Lung (tissue), 12 donors: ENCODE data around the gene NUDT14. TPM values are rescaled to one million over a fixed set of nuclear protein-coding genes. Genes with fewer than 3 reads are reported as not detected.

Source experiments
- ATAC-seq: fragments of 200-7000 bp; cut with Tn5 transposase; one replicate; pipeline ENCODE4 v1.9.1; 2020; ENCODE audit warnings: moderate number of reproducible peaks; ENCODE audit not compliant: insufficient read depth, low FRiP score
- DNase-seq, 3 donors: peaks; one replicate each; pipeline ENCODE4 v3.0.0-alpha.2; 2013 to 2017
- H3K27ac ChIP-seq, 2 donors: one replicate each; pipeline ENCODE4 v1.5.1; 2013; ENCODE audit warnings: mild to moderate bottlenecking in 2 of 2, moderate library complexity in 2 of 2, control low read depth in 1 of 2, inconsistent platforms in 1 of 2, low read depth in 1 of 2, low read length in 1 of 2
- H3K27me3 ChIP-seq, 3 donors: one replicate each; pipeline ENCODE4 v1.5.1; 2013; ENCODE audit warnings: low read length in 2 of 3; ENCODE audit not compliant: control insufficient read depth in 3 of 3, insufficient read depth in 3 of 3
- H3K36me3 ChIP-seq, 4 donors: one replicate each; pipeline ENCODE4 v1.5.1; 2013; ENCODE audit warnings: low read length in 4 of 4, mild to moderate bottlenecking in 1 of 4, moderate library complexity in 1 of 4; ENCODE audit not compliant: control insufficient read depth in 4 of 4, insufficient read depth in 4 of 4
- H3K4me1 ChIP-seq, 5 donors: one replicate each; pipeline ENCODE4 v1.5.1; 2013; ENCODE audit warnings: low read length in 5 of 5, mild to moderate bottlenecking in 2 of 5, moderate library complexity in 1 of 5; ENCODE audit not compliant: control insufficient read depth in 5 of 5, insufficient read depth in 5 of 5
- H3K4me3 ChIP-seq: one replicate; pipeline ENCODE4 v1.5.1; 2013; ENCODE audit warnings: mild to moderate bottlenecking, control low read depth, moderate library complexity
- H3K9ac ChIP-seq, 2 donors: one replicate each; pipeline ENCODE4 v1.5.1; 2013; ENCODE audit warnings: low read length in 2 of 2, control low read depth in 1 of 2; ENCODE audit not compliant: insufficient read depth in 1 of 2
- H3K9me3 ChIP-seq, 4 donors: one replicate each; pipeline ENCODE4 v1.5.1; 2013; ENCODE audit warnings: low read length in 3 of 4, mild to moderate bottlenecking in 1 of 4, moderate library complexity in 1 of 4; ENCODE audit not compliant: control insufficient read depth in 4 of 4, insufficient read depth in 3 of 4
- CTCF ChIP-seq: IDR thresholded peaks from 2 replicates; pipeline ENCODE4 v1.5.1; 2012; ENCODE audit warnings: mild to moderate bottlenecking; ENCODE audit errors: control extremely low read depth, extremely low read depth
- WGBS, 2 donors: extraction: QIAGEN DNeasy Blood & Tissue Kit; methylation state at CpG; one replicate each; pipeline ENCODE4 v1.1.7; 2013; 5-methylcytosine and 5-hydroxymethylcytosine counted together
- polyA plus RNA-seq, 2 donors: library from polyadenylated mRNA; stranded (reverse); fragments of 200-250 nt; gene quantifications; one replicate each; pipeline ENCODE4 v1.2.1, GENCODE V29; 2013
- total RNA-seq, 2 donors: library from RNA; depleted of rRNA in 1 of 2; stranded (reverse); fragments of >200 nt in 1 of 2; gene quantifications; one replicate each; pipeline ENCODE4 v1.2.1, GENCODE V29; 2014 to 2021
- donor health status: control.
- donor health status: control.
- donor health status: Bipolar disorder and iron deficiency.
- donor health status: healthy.
- donor health status: DM: yes; HTN: yes; CAD: no.

The NUDT14 gene
- total and polyA plus RNA-seq, 4 donors: 27.7 to 80.7 (median 51.3) TPM

- no peaks in the 10 kb centered on the region for H3K9me3 ChIP-seq
- 94 to 95% methylated on average over 40 of the region's 40 CpGs for WGBS, 2 donors
- no peak overlapping the region for H3K27ac ChIP-seq
- H3K4me1 ChIP-seq: no peaks in the 10 kb centered on the region
- no peak for TF ChIP-seq CTCF
- peak in 1 of 3 donors; percentile 11 for DNase-seq
- H3K27me3 ChIP-seq: no peaks in the 10 kb centered on the region
- no peak overlapping the region for H3K4me3 ChIP-seq
- H3K9ac ChIP-seq: no peak overlapping the region
- H3K36me3 ChIP-seq: peaks cover 0 to 38% (median under 1%) of the 10 kb centered on the region in 4 donors
- ATAC-seq: no peak
Measured at GRCh38 chr14:105146181-105146975, 34.7 kb downstream of the NUDT14 start.

GRCh38 chr14:105145381-105146180 is 35.5 kb downstream of the NUDT14 start:
- WGBS, 2 donors: 94 to 96% methylated on average over 28 of the region's 28 CpGs
- Histone ChIP-seq H3K4me3 (no peak overlapping the region), H3K27ac (no peak overlapping the region), H3K9ac (no peak overlapping the region), H3K9me3 (peaks cover 0 to 2% (median 0%) of the 10 kb centered on the region in 4 donors), H3K36me3 (peaks cover 0 to 38% (median under 1%) of the 10 kb centered on the region in 4 donors), H3K4me1 (no peaks in the 10 kb centered on the region), H3K27me3 (no peaks in the 10 kb centered on the region)
- no peak for TF ChIP-seq CTCF
- DNase-seq: peak in 1 of 3 donors; percentile 9
- ATAC-seq: no peak

GRCh38 chr14:105144666-105145380 is 36.3 kb downstream of the NUDT14 start:
- H3K9ac ChIP-seq: no peak overlapping the region
- H3K4me3 ChIP-seq: no peak overlapping the region
- no peak for TF ChIP-seq CTCF
- H3K27me3 ChIP-seq: no peaks in the 10 kb centered on the region
- H3K36me3 ChIP-seq: peaks cover 0 to 36% (median under 1%) of the 10 kb centered on the region in 4 donors
- no peak overlapping the region for H3K27ac ChIP-seq
- no peaks in the 10 kb centered on the region for H3K4me1 ChIP-seq
- DNase-seq (peak in 1 of 3 donors; percentile 11), ATAC-seq (no peak)
- H3K9me3 ChIP-seq: peaks cover 0 to 8% (median 2%) of the 10 kb centered on the region in 4 donors
- 92 to 96% methylated on average over 30 to 32 of the region's 32 CpGs for whole genome bisulfite sequencing, 2 donors
